Prostate gland (tissue), 2 donors: Measurements from ENCODE around the gene TRIM29.

Experiments
- CTCF ChIP-seq, 4 experiments: fragments of 200-600 bp in 2 of 4; fragments of 450-650 bp in 2 of 4; sonication (generic) in 2 of 4; IDR thresholded peaks; 1 replicate in 3 of 4; 2 replicates in 1 of 4; pipeline ENCODE4 v1.5.1; 2016 to 2019; ENCODE audit warnings: antibody characterized with exemption in 4 of 4, mild to moderate bottlenecking in 2 of 4, moderate library complexity in 2 of 4
- POLR2AphosphoS5 ChIP-seq: sonication (generic); formaldehyde crosslinking; IDR thresholded peaks from one replicate; pipeline ENCODE4 v1.6.1; 2017; ENCODE audit warnings: antibody characterized with exemption

- TF ChIP-seq CTCF (IDR thresholded peaks at IDR 0.05) (no peak), POLR2AphosphoS5 (no peak)
Observed at GRCh38 chr11:120134931-120135228, 3.0 kb downstream of the TRIM29 start.
